HepG2 (cell line): Measurements from ENCODE around the gene DNAJC5. TPM values are rescaled to one million over a fixed set of nuclear protein-coding genes. Genes with fewer than 3 reads are reported as not detected.
A peak's percentile ranks its signal among the peaks of the same experiment; 100 is the strongest.

Source experiments
- BCLAF1 ChIP-seq: fragments of 450-650 bp; IDR thresholded peaks from 2 replicates; pipeline ENCODE4 v1.6.1; 2017; ENCODE audit warnings: mild to moderate bottlenecking
- FOXO1 ChIP-seq: sonication (generic); formaldehyde crosslinking; IDR thresholded peaks from 2 replicates; pipeline ENCODE4 v1.4.0; 2020; ENCODE audit warnings: missing genetic modification reagents
- GTF3A ChIP-seq: sonication (generic); formaldehyde crosslinking; conservative IDR thresholded peaks from 2 replicates; pipeline ENCODE4 v1.4.0; 2020; ENCODE audit warnings: mild to moderate bottlenecking, missing genetic modification reagents
- KDM2A ChIP-seq: sonication (generic); formaldehyde crosslinking; IDR thresholded peaks from 2 replicates; pipeline ENCODE4 v1.4.0; 2020; ENCODE audit warnings: low read depth, missing genetic modification reagents, borderline replicate concordance
- KDM5A ChIP-seq: fragments of 200-600 bp; sonication (generic); IDR thresholded peaks from 2 replicates; pipeline ENCODE4 v1.7.0; 2018; ENCODE audit warnings: antibody characterized with exemption, mild to moderate bottlenecking, low read length, borderline replicate concordance
- NBN ChIP-seq: fragments of 450-650 bp; conservative IDR thresholded peaks from 2 replicates; pipeline ENCODE4 v1.6.1; 2017
- PAWR ChIP-seq: sonication (generic); formaldehyde crosslinking; IDR thresholded peaks from 2 replicates; pipeline ENCODE4 v1.4.0; 2020; ENCODE audit warnings: missing genetic modification reagents, mild to moderate bottlenecking, borderline replicate concordance
- POGZ ChIP-seq: sonication (generic); formaldehyde crosslinking; IDR thresholded peaks from 2 replicates; pipeline ENCODE4 v1.4.0; 2020; ENCODE audit warnings: mild to moderate bottlenecking, missing genetic modification reagents
- POLR2AphosphoS2 ChIP-seq: IDR thresholded peaks from 2 replicates; pipeline ENCODE4 v1.6.1; 2011; ENCODE audit warnings: low read depth, low read length, improper control_type of control experiment
- SOX6 ChIP-seq, 2 experiments: fragments of 450-650 bp in 1 of 2; sonication (generic) in 1 of 2; formaldehyde crosslinking in 1 of 2; IDR thresholded peaks; 2 replicates each; pipeline versions ENCODE4 v1.4.0 to v1.6.1; 2017 to 2020; ENCODE audit warnings: antibody characterized with exemption in 1 of 2, mild to moderate bottlenecking in 1 of 2, missing genetic modification reagents in 1 of 2
- STAG1 ChIP-seq: sonication (generic); formaldehyde crosslinking; IDR thresholded peaks from 2 replicates; pipeline ENCODE4 v1.4.0; 2020; ENCODE audit warnings: missing genetic modification reagents
- TARDBP ChIP-seq: sonication (generic); formaldehyde crosslinking; IDR thresholded peaks from 2 replicates; pipeline ENCODE4 v1.8.0; 2022; ENCODE audit warnings: mild to moderate bottlenecking, missing genetic modification reagents
- TOE1 ChIP-seq: sonication (generic); formaldehyde crosslinking; IDR thresholded peaks from 2 replicates; pipeline ENCODE4 v1.4.0; 2020; ENCODE audit warnings: mild to moderate bottlenecking, missing genetic modification reagents
- polyA plus RNA-seq, 8 experiments: library from polyadenylated mRNA; depleted of rRNA in 3 of 8; stranded (reverse) in 7 of 8; unstranded in 1 of 8; fragments of >200 nt; fragmentation: Illumina TruSeq in 4 of 8; extraction: Trizol in 4 of 8; gene quantifications; 2 replicates each; pipeline versions ENCODE4 v1.2.1 to v1.2.3, GENCODE V29; 2011 to 2016; ENCODE audit warnings: low read depth in 4 of 8, missing spikeins in 1 of 8, mixed read lengths in 1 of 8; ENCODE audit not compliant: insufficient read depth in 1 of 8
- total RNA-seq, 5 experiments: library from RNA; depleted of rRNA; stranded (reverse); fragments of >200 nt; fragmentation: Illumina TruSeq; extraction: Trizol; gene quantifications; 2 replicates each; pipeline ENCODE4 v1.2.3, GENCODE V29; 2016; ENCODE audit warnings: low read depth in 1 of 5
- TF ChIP-seq, protein P1 (sequence below): sonication (generic); formaldehyde crosslinking; IDR thresholded peaks from 2 replicates; pipeline ENCODE4 v1.9.0; 2021; ENCODE audit warnings: mild to moderate bottlenecking, missing genetic modification reagents
- TF ChIP-seq, protein P2 (sequence below): IDR thresholded peaks from 2 replicates; pipeline ENCODE4 v1.4.0; 2020; ENCODE audit warnings: mild to moderate bottlenecking, missing genetic modification reagents

DNAJC5 gene
- total and polyA plus RNA-seq, 2 of the 13 experiments (the other 11 are each of a cell fraction or from before 2014, with no cell fraction given): 42.8 to 64.5 TPM

GRCh38 chr20:63980806-63981728 lies 86.1 kb downstream of the DNAJC5 start, which contains the start of gene PRPF6 (continued):
- TF ChIP-seq PAWR (CRISPR knock-in tag) (no peak), FOXO1 (CRISPR knock-in tag) (peak; percentile 84; the same call in 1 of the 2 replicates), BCLAF1 (no peak), SOX6 (IDR thresholded peaks at IDR 0.05) (no peak), SOX6 (CRISPR knock-in tag; IDR thresholded peaks at IDR 0.05) (peak; percentile 91), TARDBP (CRISPR knock-in tag) (peak; percentile 97), KDM2A (peak; percentile 99), GTF3A (no peak), POLR2AphosphoS2 (peak; percentile 77; the same call in 1 of the 2 replicates), NBN (no peak), STAG1 (peak; percentile 69), TOE1 (CRISPR knock-in tag) (peak; percentile 93; the same call in 1 of the 2 replicates), POGZ (CRISPR knock-in tag) (peak; percentile 96), KDM5A (peak; percentile 98)
- TF ChIP-seq, protein P1, sequence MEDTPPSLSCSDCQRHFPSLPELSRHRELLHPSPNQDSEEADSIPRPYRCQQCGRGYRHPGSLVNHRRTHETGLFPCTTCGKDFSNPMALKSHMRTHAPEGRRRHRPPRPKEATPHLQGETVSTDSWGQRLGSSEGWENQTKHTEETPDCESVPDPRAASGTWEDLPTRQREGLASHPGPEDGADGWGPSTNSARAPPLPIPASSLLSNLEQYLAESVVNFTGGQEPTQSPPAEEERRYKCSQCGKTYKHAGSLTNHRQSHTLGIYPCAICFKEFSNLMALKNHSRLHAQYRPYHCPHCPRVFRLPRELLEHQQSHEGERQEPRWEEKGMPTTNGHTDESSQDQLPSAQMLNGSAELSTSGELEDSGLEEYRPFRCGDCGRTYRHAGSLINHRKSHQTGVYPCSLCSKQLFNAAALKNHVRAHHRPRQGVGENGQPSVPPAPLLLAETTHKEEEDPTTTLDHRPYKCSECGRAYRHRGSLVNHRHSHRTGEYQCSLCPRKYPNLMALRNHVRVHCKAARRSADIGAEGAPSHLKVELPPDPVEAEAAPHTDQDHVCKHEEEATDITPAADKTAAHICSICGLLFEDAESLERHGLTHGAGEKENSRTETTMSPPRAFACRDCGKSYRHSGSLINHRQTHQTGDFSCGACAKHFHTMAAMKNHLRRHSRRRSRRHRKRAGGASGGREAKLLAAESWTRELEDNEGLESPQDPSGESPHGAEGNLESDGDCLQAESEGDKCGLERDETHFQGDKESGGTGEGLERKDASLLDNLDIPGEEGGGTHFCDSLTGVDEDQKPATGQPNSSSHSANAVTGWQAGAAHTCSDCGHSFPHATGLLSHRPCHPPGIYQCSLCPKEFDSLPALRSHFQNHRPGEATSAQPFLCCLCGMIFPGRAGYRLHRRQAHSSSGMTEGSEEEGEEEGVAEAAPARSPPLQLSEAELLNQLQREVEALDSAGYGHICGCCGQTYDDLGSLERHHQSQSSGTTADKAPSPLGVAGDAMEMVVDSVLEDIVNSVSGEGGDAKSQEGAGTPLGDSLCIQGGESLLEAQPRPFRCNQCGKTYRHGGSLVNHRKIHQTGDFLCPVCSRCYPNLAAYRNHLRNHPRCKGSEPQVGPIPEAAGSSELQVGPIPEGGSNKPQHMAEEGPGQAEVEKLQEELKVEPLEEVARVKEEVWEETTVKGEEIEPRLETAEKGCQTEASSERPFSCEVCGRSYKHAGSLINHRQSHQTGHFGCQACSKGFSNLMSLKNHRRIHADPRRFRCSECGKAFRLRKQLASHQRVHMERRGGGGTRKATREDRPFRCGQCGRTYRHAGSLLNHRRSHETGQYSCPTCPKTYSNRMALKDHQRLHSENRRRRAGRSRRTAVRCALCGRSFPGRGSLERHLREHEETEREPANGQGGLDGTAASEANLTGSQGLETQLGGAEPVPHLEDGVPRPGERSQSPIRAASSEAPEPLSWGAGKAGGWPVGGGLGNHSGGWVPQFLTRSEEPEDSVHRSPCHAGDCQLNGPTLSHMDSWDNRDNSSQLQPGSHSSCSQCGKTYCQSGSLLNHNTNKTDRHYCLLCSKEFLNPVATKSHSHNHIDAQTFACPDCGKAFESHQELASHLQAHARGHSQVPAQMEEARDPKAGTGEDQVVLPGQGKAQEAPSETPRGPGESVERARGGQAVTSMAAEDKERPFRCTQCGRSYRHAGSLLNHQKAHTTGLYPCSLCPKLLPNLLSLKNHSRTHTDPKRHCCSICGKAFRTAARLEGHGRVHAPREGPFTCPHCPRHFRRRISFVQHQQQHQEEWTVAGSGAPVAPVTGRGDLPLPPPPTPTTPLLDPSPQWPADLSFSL (CRISPR knock-in tag): peak; percentile 19; the same call in 1 of the 2 replicates
- TF ChIP-seq, protein P2, sequence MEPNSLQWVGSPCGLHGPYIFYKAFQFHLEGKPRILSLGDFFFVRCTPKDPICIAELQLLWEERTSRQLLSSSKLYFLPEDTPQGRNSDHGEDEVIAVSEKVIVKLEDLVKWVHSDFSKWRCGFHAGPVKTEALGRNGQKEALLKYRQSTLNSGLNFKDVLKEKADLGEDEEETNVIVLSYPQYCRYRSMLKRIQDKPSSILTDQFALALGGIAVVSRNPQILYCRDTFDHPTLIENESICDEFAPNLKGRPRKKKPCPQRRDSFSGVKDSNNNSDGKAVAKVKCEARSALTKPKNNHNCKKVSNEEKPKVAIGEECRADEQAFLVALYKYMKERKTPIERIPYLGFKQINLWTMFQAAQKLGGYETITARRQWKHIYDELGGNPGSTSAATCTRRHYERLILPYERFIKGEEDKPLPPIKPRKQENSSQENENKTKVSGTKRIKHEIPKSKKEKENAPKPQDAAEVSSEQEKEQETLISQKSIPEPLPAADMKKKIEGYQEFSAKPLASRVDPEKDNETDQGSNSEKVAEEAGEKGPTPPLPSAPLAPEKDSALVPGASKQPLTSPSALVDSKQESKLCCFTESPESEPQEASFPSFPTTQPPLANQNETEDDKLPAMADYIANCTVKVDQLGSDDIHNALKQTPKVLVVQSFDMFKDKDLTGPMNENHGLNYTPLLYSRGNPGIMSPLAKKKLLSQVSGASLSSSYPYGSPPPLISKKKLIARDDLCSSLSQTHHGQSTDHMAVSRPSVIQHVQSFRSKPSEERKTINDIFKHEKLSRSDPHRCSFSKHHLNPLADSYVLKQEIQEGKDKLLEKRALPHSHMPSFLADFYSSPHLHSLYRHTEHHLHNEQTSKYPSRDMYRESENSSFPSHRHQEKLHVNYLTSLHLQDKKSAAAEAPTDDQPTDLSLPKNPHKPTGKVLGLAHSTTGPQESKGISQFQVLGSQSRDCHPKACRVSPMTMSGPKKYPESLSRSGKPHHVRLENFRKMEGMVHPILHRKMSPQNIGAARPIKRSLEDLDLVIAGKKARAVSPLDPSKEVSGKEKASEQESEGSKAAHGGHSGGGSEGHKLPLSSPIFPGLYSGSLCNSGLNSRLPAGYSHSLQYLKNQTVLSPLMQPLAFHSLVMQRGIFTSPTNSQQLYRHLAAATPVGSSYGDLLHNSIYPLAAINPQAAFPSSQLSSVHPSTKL (CRISPR knock-in tag): peak; percentile 88
